ENCODE measurements around the gene VPS39.

- TF ChIP-seq RFX5 (IDR thresholded peaks at IDR 0.05; ENCODE audit: borderline replicate concordance, low read depth, low read length) = no peak
- TF ChIP-seq GABPA (IDR thresholded peaks at IDR 0.05; ENCODE audit: borderline replicate concordance, insufficient read depth, low read length) = no peak
- TF ChIP-seq, protein P1, sequence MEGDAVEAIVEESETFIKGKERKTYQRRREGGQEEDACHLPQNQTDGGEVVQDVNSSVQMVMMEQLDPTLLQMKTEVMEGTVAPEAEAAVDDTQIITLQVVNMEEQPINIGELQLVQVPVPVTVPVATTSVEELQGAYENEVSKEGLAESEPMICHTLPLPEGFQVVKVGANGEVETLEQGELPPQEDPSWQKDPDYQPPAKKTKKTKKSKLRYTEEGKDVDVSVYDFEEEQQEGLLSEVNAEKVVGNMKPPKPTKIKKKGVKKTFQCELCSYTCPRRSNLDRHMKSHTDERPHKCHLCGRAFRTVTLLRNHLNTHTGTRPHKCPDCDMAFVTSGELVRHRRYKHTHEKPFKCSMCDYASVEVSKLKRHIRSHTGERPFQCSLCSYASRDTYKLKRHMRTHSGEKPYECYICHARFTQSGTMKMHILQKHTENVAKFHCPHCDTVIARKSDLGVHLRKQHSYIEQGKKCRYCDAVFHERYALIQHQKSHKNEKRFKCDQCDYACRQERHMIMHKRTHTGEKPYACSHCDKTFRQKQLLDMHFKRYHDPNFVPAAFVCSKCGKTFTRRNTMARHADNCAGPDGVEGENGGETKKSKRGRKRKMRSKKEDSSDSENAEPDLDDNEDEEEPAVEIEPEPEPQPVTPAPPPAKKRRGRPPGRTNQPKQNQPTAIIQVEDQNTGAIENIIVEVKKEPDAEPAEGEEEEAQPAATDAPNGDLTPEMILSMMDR (IDR thresholded peaks at IDR 0.05; ENCODE audit: control extremely low read depth in 1 of 3, insufficient read depth in 1 of 3, low read depth in 1 of 3, low read length in 3 of 3) = no peak
- TF ChIP-seq E2F6 (IDR thresholded peaks at IDR 0.05) = no peak
- TF ChIP-seq SUZ12 (IDR thresholded peaks at IDR 0.05; ENCODE audit: low read length) = no peak
- no peak for TF ChIP-seq EZH2 (IDR thresholded peaks at IDR 0.05; ENCODE audit: low read depth, low read length, severe bottlenecking)
- TF ChIP-seq TBP (IDR thresholded peaks at IDR 0.05; ENCODE audit: low read depth, low read length) = no peak
- TF ChIP-seq RAD21 (IDR thresholded peaks at IDR 0.05 in 1 of 2, conservative IDR thresholded peaks at IDR 0.05 in 1 of 2; ENCODE audit: low read depth in 2 of 2, low read length in 2 of 2) = no peak
Measured at GRCh38 chr15:42190370-42190769, 17.7 kb downstream of the VPS39 start.
